HG03175 (cell line): ENCODE measurements around the gene FBXL16.

Experiments used
- ATAC-seq: cut with Tn5 transposase; IDR thresholded peaks from one replicate; pipeline ENCODE4 v1.9.1; 2021; ENCODE audit warnings: mild to moderate bottlenecking, moderate library complexity; ENCODE audit not compliant: unreplicated experiment

FBXL16 gene

GRCh38 chr16:710500-711075, 5.0 kb upstream of the FBXL16 start:
- no peak for ATAC-seq

GRCh38 chr16:709566-710499, 4.2 kb upstream of the FBXL16 start:
- ATAC-seq: no peak

- ATAC-seq: no peak
Measured at GRCh38 chr16:708959-709358, 3.4 kb upstream of the FBXL16 start.

GRCh38 chr16:708019-708418, 2.4 kb upstream of the FBXL16 start:
- no peak for ATAC-seq

GRCh38 chr16:707062-707538, 1.5 kb upstream of the FBXL16 start:
- no peak for ATAC-seq

- no peak for ATAC-seq
Measured at GRCh38 chr16:706189-707061, 824 bp upstream of the FBXL16 start.

- no peak for ATAC-seq
Measured at GRCh38 chr16:704552-705380, 835 bp downstream of the FBXL16 start.

GRCh38 chr16:704047-704446, 1.6 kb downstream of the FBXL16 start:
- ATAC-seq: no peak

- no peak for ATAC-seq
Measured at GRCh38 chr16:703406-703805, 2.2 kb downstream of the FBXL16 start.

- no peak for ATAC-seq
Measured at GRCh38 chr16:702341-702740, 3.3 kb downstream of the FBXL16 start.

GRCh38 chr16:700684-701584, 4.7 kb downstream of the FBXL16 start:
- ATAC-seq: no peak

GRCh38 chr16:698911-699671, 6.5 kb downstream of the FBXL16 start:
- no peak for ATAC-seq

GRCh38 chr16:695355-696089, 10.1 kb downstream of the FBXL16 start:
- ATAC-seq: no peak

GRCh38 chr16:694863-695354, 10.7 kb downstream of the FBXL16 start:
- ATAC-seq: no peak

GRCh38 chr16:694187-694862, 11.3 kb downstream of the FBXL16 start:
- ATAC-seq: no peak

- no peak for ATAC-seq
Measured at GRCh38 chr16:693766-694165, 11.8 kb downstream of the FBXL16 start.

GRCh38 chr16:693364-693763, 12.2 kb downstream of the FBXL16 start:
- no peak for ATAC-seq
